ENCODE results near the gene KLRK1. TPM values are rescaled to one million over a fixed set of nuclear protein-coding genes. Genes with fewer than 3 reads are reported as not detected.
"Not testable (repeated sequence)": the region's sequence is repeated elsewhere in the genome, so short reads cannot be mapped to it uniquely, and the experiment has no call there.

KLRK1 gene
- total RNA-seq, 1 donor from 2014 or later: not detected

DNA sequence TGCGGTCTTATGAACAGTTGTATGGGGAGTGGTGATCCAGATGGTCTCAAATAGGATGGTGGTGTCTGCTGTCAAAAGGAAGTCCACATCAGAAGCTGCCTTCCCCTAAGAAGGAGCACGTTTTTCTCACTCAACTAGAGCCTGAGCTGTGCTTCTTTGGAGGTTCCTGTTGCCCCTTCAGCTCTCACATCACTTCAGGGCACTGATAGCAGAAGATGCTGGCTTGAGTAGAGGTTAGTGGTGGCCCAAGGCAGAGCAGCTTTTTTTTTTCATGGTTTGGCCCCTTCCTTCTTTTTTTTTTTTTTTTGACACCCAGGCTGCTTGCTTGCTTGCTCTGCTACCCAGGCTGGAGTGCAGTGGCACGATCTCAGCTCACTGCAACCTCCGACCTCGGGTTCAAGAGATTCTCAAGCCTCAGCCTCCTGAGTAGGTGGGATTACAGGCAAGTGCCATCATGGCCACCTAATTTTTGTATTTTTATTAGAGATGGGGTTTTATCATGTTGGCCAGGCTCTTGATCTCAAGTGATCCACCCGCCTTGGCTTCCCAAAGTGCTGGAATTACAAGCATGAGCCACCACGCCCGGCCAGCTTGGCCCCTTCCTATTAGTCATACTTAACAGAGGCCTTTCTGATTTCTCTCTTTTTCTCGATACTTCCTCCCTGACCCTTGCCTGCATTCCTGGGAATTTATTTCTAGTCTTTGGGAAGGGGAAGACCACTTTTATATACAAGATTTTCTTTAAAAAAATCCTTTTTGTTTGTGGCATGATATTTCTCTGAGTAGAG lies 50.6 kb downstream of the KLRK1 start:
- FAIRE-seq: peak; percentile 90
- Histone ChIP-seq H3K27me3 (ENCODE audit: control insufficient read depth, insufficient read depth, low read length) (no peaks in the 10 kb centered on the region), H3K4me3 (ENCODE audit: low read depth, low read length) (no peak overlapping the region), H3K36me3 (ENCODE audit: control insufficient read depth, insufficient read depth, low read length) (no peaks in the 10 kb centered on the region)
- no peak for TF ChIP-seq CTCF (IDR thresholded peaks at IDR 0.05; ENCODE audit: insufficient read depth, low read length, severe bottlenecking)
- peak; percentile 48 for DNase-seq (ENCODE audit: low read depth)

GRCh38 chr12:10338470-10338869 lies 51.4 kb downstream of the KLRK1 start:
- not testable (repeated sequence) for FAIRE-seq; H3K4me3 ChIP-seq (ENCODE audit: low read depth, low read length); H3K36me3 ChIP-seq (ENCODE audit: control insufficient read depth, insufficient read depth, low read length); H3K27me3 ChIP-seq (ENCODE audit: control insufficient read depth, insufficient read depth, low read length); DNase-seq (ENCODE audit: low read depth)

GRCh38 chr12:10336196-10336595 lies 53.6 kb downstream of the KLRK1 start:
- H3K27me3 ChIP-seq (ENCODE audit: control insufficient read depth, insufficient read depth, low read length); DNase-seq (ENCODE audit: low read depth); H3K4me3 ChIP-seq (ENCODE audit: low read depth, low read length); FAIRE-seq; H3K36me3 ChIP-seq (ENCODE audit: control insufficient read depth, insufficient read depth, low read length): not testable (repeated sequence)

GRCh38 chr12:10331642-10332239 lies 58.1 kb downstream of the KLRK1 start:
- peak; percentile 64 for DNase-seq (ENCODE audit: low read depth)

GRCh38 chr12:10328691-10329090 lies 61.1 kb downstream of the KLRK1 start:
- not testable (repeated sequence) for FAIRE-seq

More at GRCh38 chr12:10331642-10332239, 58.1 kb downstream of the KLRK1 start:
- TF ChIP-seq CTCF (IDR thresholded peaks at IDR 0.05; ENCODE audit: insufficient read depth, low read length, severe bottlenecking): peak; percentile 73
- no peak for FAIRE-seq
- Histone ChIP-seq H3K4me3 (ENCODE audit: low read depth, low read length) (no peak overlapping the region), H3K36me3 (ENCODE audit: control insufficient read depth, insufficient read depth, low read length) (no peaks in the 10 kb centered on the region), H3K27me3 (ENCODE audit: control insufficient read depth, insufficient read depth, low read length) (no peaks in the 10 kb centered on the region)

More at GRCh38 chr12:10328691-10329090, 61.1 kb downstream of the KLRK1 start:
- DNase-seq (ENCODE audit: low read depth); H3K27me3 ChIP-seq (ENCODE audit: control insufficient read depth, insufficient read depth, low read length); H3K4me3 ChIP-seq (ENCODE audit: low read depth, low read length); H3K36me3 ChIP-seq (ENCODE audit: control insufficient read depth, insufficient read depth, low read length): not testable (repeated sequence)

Other genes starting within 250 kb of the KLRK1 start
- gene OLR1, start 217.9 kb downstream of the KLRK1 start, total RNA-seq: 0.38 TPM in 1 of 2 replicates, not detected in the other
- gene TMEM52B, start 211.0 kb downstream of the KLRK1 start, total RNA-seq: not detected in 2 replicates
- gene GABARAPL1, start 177.2 kb downstream of the KLRK1 start, total RNA-seq: 21.3 and 32.9 TPM in 2 replicates
- gene KLRD1, start 82.2 kb downstream of the KLRK1 start, total RNA-seq: 0.26 and 0.53 TPM in 2 replicates
- not detected in 2 replicates for gene KLRC4, start 19.7 kb upstream of the KLRK1 start, total RNA-seq
- not detected in 2 replicates for gene KLRC3, start 30.6 kb upstream of the KLRK1 start, total RNA-seq
- gene KLRC2, start 46.0 kb upstream of the KLRK1 start, total RNA-seq: not detected in 2 replicates
- not detected in 2 replicates for gene KLRC1, start 63.3 kb upstream of the KLRK1 start, total RNA-seq
- gene EIF2S3B, start 115.8 kb upstream of the KLRK1 start, total RNA-seq: 0.77 and 0.79 TPM in 2 replicates
- gene MAGOHB, start 223.6 kb upstream of the KLRK1 start, total RNA-seq: 14.0 and 14.5 TPM in 2 replicates

Measured in bronchial epithelial cell (primary cell).